Stimulated activated CD4-positive, alpha-beta T cell treated with anti-CD3 and anti-CD28 coated beads, Interleukin-2, amount 100 ng/mL, for 48 hours (primary cell): ENCODE data around the gene CMIP.
A peak's percentile ranks its signal among the peaks of the same experiment; 100 is the strongest.
"Not testable (repeated sequence)": the region's sequence is repeated elsewhere in the genome, so short reads cannot be mapped to it uniquely, and the experiment has no call there.

Experiments
- DNase-seq, 2 donors: peaks; one replicate each; pipeline ENCODE4 v3.0.0-alpha.2; 2020

CMIP gene

DNA sequence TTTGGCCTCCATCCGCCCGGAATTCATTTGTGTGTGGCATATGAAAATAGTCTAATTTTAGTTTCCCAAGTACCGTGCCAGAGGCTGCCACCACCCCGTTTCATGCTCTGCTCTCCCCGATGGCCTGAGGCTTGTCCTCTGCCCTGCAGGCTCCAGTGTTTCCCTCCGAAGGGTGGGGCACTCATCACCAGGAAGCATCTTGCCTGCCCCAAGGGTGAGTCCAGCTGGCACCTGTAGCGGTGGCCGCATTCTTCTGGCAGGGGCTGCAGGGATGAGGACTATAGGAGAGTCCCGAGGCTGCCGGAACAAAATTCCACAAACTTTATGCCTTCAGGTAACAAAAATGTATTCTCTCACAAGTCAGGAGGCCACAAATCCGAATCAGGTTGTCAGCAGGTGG lies 23.1 kb upstream of the CMIP start:
- DNase-seq, result no peak

- DNase-seq, result not testable (repeated sequence)
These were observed 22.5 kb upstream of the CMIP start for GRCh38 chr16:81422153-81422552.

GRCh38 chr16:81424771-81425170 lies 19.8 kb upstream of the CMIP start:
- DNase-seq, result peak in 1 of 2 donors; percentile 32

DNA sequence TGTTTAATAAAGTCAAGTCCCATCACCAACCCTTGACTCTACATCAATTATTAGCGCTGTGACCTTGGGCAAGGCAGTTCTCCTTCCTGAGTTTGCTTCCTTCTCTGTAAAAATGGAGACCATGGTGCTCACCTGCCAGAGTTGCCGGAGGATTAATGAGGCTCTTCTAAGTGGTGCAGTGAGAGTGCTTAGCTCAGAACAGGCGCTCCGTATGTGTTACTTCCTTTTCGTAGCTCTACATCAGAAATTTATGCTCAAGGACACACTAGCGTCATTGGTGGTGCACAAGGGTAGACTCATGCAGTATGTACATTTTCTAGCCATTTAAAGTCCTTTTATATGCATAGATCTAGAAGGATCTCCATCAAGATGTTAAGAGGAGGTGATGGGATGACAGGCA lies 17.4 kb upstream of the CMIP start:
- DNase-seq, result no peak

DNA sequence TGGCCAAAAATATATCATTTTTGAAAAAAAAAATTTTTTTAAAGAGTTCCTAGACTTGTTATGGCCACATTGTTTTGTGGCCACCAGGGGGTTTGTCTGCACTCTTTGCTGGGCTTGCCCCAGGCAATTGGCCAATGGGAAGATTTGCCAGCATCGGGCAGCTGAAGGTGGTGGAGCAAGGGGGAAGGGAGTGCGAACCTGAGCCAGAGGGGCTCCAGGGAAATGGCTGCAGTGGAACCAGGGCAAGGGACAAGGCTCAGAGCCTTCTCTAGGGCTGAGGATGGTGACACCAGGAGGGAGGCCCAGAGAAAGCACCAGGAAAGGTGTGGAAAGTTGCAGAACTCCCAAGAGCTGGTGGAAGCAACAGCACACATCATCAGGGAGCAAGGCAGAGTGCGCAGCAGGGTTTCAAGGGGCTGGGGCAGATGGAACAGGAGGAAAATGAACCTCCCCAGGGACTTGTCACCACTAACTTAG lies 15.5 kb upstream of the CMIP start:
- no peak for DNase-seq

DNA sequence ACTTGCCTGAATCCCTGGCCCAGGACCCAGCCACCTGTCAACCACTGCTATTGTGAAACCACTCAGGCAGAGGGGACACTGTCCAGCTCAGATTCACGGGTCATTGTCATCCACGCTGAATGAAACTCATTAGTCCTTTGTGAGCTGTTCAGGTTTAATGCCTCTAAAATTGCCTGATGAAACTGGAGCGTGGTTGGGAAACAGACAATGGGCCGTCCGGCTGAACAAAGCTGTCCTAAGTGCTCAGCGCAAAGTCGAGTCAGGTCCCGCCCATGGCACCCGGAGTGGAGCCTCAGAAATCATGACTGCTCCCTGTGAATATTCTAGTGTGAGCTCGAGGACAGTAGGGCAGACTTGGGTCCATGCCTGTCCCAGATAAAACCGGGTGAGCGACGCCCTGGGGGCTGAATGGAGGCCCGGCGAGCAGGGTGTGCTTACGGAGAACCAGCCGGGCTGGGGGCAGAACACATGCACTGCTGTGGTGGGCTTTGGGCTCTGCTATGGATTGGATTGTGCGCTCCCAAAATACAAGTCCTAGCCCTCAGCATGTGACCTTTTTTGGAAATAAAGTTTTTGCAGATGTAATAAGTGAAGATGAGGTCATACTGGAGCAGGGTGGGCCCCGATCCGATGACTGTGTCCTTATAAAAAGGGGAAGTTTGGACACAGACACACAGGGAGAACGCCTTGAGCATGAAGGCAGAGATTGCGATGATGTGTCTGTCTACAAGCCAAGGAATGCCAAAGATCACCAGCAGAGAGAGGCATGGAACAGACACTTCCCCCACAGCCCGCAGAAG lies 12.9 kb upstream of the CMIP start:
- no peak for DNase-seq

- no peak for DNase-seq
These were observed 11.6 kb upstream of the CMIP start for GRCh38 chr16:81432937-81433557.

- DNase-seq, result no peak
These were observed 9.5 kb upstream of the CMIP start for GRCh38 chr16:81435103-81435502.

DNA sequence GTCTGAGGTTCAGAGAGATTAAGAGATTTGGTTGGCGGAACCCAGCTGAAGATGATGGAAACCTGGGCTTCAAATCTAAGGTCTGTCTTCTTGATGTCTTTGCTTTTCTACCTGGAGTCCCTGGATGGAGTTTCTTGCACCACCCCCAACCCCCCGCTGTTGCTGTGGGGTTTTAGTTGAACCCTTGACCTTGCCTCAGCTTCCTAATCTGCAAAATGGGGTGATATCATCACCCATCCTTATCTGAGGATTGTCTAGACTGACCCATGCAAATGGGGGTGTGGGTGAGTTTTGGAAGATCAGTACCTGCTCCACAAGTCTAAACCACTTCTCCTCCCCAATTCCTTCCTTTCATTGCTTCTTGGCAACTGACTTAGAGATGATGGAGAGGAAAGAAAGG lies 9.0 kb upstream of the CMIP start:
- DNase-seq, result no peak

DNA sequence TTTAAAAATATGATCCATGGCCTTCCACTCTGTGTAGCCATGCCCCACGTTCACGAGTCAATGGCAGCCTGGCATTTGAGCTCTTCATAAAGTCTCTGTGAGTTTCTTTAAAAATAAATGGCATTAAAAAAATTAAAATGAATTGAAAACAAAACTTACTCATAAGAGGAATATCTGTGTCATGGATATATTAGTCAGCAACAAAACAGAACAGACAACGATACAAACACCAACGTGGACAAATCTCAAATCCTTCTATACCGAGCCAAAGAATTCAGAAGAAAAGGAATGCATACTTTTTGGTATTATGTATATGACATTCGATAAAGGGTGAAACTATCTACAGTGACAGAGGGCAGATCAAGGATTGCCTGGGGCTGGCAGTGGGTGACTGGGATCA lies 8.2 kb upstream of the CMIP start:
- no peak for DNase-seq

- no peak for DNase-seq
These were observed 6.7 kb upstream of the CMIP start for GRCh38 chr16:81437865-81438264.

- no peak for DNase-seq
These were observed 3.5 kb upstream of the CMIP start for GRCh38 chr16:81440888-81441761.

GRCh38 chr16:81442220-81442915 lies 2.2 kb upstream of the CMIP start:
- DNase-seq, result no peak

- DNase-seq, result no peak
These were observed 1.5 kb upstream of the CMIP start for GRCh38 chr16:81442916-81443687.

GRCh38 chr16:81443688-81444447 lies 740 bp upstream of the CMIP start:
- no peak for DNase-seq

GRCh38 chr16:81445143-81445961 lies 744 bp downstream of the CMIP start:
- DNase-seq, result no peak

GRCh38 chr16:81445966-81446906 lies 1.6 kb downstream of the CMIP start:
- DNase-seq, result no peak

GRCh38 chr16:81446907-81447268 lies 2.3 kb downstream of the CMIP start:
- no peak for DNase-seq

DNA sequence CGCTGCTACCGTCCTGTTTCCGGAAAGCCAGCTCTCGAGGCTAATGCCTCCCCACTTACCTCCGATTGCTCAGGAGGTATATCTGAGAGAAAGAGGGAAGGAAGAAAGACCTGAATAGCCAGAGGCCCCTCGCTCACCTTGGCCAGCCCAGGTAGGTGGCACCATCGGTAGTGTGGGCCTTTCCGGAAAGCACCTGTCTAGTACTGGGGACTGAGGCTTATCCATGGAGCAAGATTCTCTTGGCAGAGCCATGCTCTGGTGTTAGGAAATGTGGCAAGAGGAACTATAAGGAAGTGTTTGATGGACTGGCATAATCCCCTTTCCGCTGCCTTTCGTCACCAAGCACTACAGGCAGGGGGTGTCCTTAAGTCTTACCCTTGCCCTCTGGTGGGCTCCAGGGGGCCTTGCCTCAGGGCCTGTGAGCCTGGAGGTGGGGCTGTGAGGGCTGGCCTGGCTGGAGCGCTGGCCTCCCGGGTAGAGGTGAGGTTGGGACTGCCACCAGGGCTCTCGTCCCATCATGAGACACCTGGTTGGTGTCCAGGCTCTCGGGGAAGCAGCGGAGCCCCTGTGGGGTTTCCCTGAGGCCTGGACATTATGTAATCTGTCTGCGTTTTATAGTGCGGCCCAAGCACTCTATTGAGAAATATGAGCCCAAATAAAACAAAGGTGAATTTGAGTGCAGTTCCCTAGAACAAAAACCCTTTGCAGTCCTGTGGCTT lies 2.9 kb downstream of the CMIP start:
- DNase-seq, result no peak
